WERI-Rb-1 (cell line): ENCODE measurements around the gene NR2C2.
"Not testable (repeated sequence)": the region's sequence is repeated elsewhere in the genome, so short reads cannot be mapped to it uniquely, and the experiment has no call there.

ENCODE experiments used
- DNase-seq: peaks from one replicate; pipeline ENCODE4 v3.0.0-alpha.2; 2020
- H3K27ac ChIP-seq: fragments of 250-450 bp; sonication (Bioruptor Pico); 2 replicates; pipeline ENCODE4 v1.5.1; 2020; ENCODE audit warnings: mild to moderate bottlenecking, moderate library complexity
- H3K27me3 ChIP-seq: fragments of 250-450 bp; sonication (Bioruptor Pico); 2 replicates; pipeline ENCODE4 v1.5.1; 2021; ENCODE audit warnings: mild to moderate bottlenecking, low read depth, moderate library complexity; ENCODE audit not compliant: insufficient read depth, severe bottlenecking
- H3K36me3 ChIP-seq: fragments of 250-450 bp; sonication (Bioruptor Pico); 2 replicates; pipeline ENCODE4 v1.5.1; 2020; ENCODE audit warnings: mild to moderate bottlenecking, moderate library complexity
- H3K4me3 ChIP-seq: 2 replicates; pipeline ENCODE4 v1.5.1; 2011; ENCODE audit warnings: low read depth, mild to moderate bottlenecking, control low read depth, low read length
- H3K9me3 ChIP-seq: fragments of 250-450 bp; sonication (Bioruptor Pico); 2 replicates; pipeline ENCODE4 v1.5.1; 2021; ENCODE audit warnings: mild to moderate bottlenecking, moderate library complexity; ENCODE audit not compliant: severe bottlenecking
- CTCF ChIP-seq: IDR thresholded peaks from 2 replicates; pipeline ENCODE4 v1.5.1; 2011; ENCODE audit warnings: low read depth, mild to moderate bottlenecking, control low read depth, inconsistent platforms, low read length

Gene NR2C2

GRCh38 chr3:14947100-14947885 is at the start of gene NR2C2:
TSS of gene NR2C2 (plus strand) at chr3:14947583. CDS start at chr3:15003915, 56,332 bp downstream.
- H3K9me3 ChIP-seq = no peaks in the 10 kb centered on the region
- no peak for TF ChIP-seq CTCF
- H3K27ac ChIP-seq = peak within 1 kb of the TSS; percentile 100
- DNase-seq = peak; percentile 80
- H3K36me3 ChIP-seq = peaks cover 54% of the 10 kb centered on the region
- no peaks in the 10 kb centered on the region for H3K27me3 ChIP-seq
- peak within 1 kb of the TSS; percentile 73 for H3K4me3 ChIP-seq

- Histone ChIP-seq H3K36me3 (no peaks in the 10 kb centered on the region), H3K9me3 (no peaks in the 10 kb centered on the region), H3K27me3 (peaks cover 49% of the 10 kb centered on the region), H3K27ac (no peak overlapping the region), H3K4me3 (no peak overlapping the region)
- DNase-seq = no peak
- no peak for TF ChIP-seq CTCF
These were observed 48.5 kb upstream of the NR2C2 start for GRCh38 chr3:14898929-14899328.

- DNase-seq = no peak
- TF ChIP-seq CTCF = no peak
- Histone ChIP-seq H3K36me3 (no peaks in the 10 kb centered on the region), H3K9me3 (peaks cover under 1% of the 10 kb centered on the region), H3K27me3 (peaks cover 45% of the 10 kb centered on the region), H3K27ac (no peak overlapping the region), H3K4me3 (no peak overlapping the region)
These were observed 47.3 kb upstream of the NR2C2 start for GRCh38 chr3:14899993-14900618.

- DNase-seq = no peak
- Histone ChIP-seq H3K9me3 (peaks cover 10% of the 10 kb centered on the region), H3K27ac (no peak overlapping the region), H3K27me3 (peaks cover 46% of the 10 kb centered on the region), H3K36me3 (no peaks in the 10 kb centered on the region), H3K4me3 (no peak overlapping the region)
- no peak for TF ChIP-seq CTCF
These were observed 46.2 kb upstream of the NR2C2 start for GRCh38 chr3:14900881-14901873.

- no peak for DNase-seq
- Histone ChIP-seq H3K4me3 (no peak overlapping the region), H3K27ac (no peak overlapping the region), H3K27me3 (peaks cover 44% of the 10 kb centered on the region), H3K36me3 (no peaks in the 10 kb centered on the region), H3K9me3 (peaks cover 11% of the 10 kb centered on the region)
- no peak for TF ChIP-seq CTCF
These were observed 44.7 kb upstream of the NR2C2 start for GRCh38 chr3:14902719-14903118.

- not testable (repeated sequence) for H3K4me3 ChIP-seq, H3K36me3 ChIP-seq, DNase-seq, H3K27ac ChIP-seq
- H3K27me3 ChIP-seq = peaks cover 45% of the 10 kb centered on the region
- peaks cover 11% of the 10 kb centered on the region for H3K9me3 ChIP-seq
These were observed 43.9 kb upstream of the NR2C2 start for GRCh38 chr3:14903501-14903900.
